Colonic mucosa (tissue), 4 donors: Measurements from ENCODE around the gene PRDM1. TPM values are rescaled to one million over a fixed set of nuclear protein-coding genes. Genes with fewer than 3 reads are reported as not detected.

Experiments used
- DNase-seq: peaks from one replicate; pipeline ENCODE4 v3.0.0-alpha.2; 2020
- H3K27ac ChIP-seq: fragments of 200-600 bp; one replicate; pipeline ENCODE4 v1.8.0; 2021
- H3K27me3 ChIP-seq: fragments of 200-600 bp; one replicate; pipeline ENCODE4 v1.8.0; 2021
- H3K36me3 ChIP-seq: fragments of 200-600 bp; one replicate; pipeline ENCODE4 v1.8.0; 2021
- H3K4me1 ChIP-seq: fragments of 200-600 bp; one replicate; pipeline ENCODE4 v1.8.0; 2021; ENCODE audit warnings: mild to moderate bottlenecking
- H3K4me3 ChIP-seq: fragments of 200-600 bp; one replicate; pipeline ENCODE4 v1.8.0; 2021
- H3K9ac ChIP-seq, 2 donors: one replicate each; pipeline ENCODE4 v1.7.0; 2013; ENCODE audit warnings: control low read depth in 2 of 2, low read depth in 2 of 2, low read length in 2 of 2
- H3K9me3 ChIP-seq: fragments of 200-600 bp; one replicate; pipeline ENCODE4 v1.8.0; 2021
- intact Hi-C: fragments of 100-400 bp; cut with DNase I; formaldehyde crosslinking; loops from one replicate; pipeline ENCODE4 v1.14.1; 2022
- total RNA-seq, 2 donors: library from RNA; stranded (reverse); fragmentation: NEBNext Ultra II Directional in 1 of 2; extraction: Animal tissue kit (Norgen Biotek cat#: 25700) in 1 of 2; gene quantifications; one replicate each; pipeline ENCODE4 v1.2.1, GENCODE V29; 2021
- TF ChIP-seq, protein P1 (sequence below): fragments of 200-600 bp; IDR thresholded peaks from one replicate; pipeline ENCODE4 v1.8.0; 2022; ENCODE audit warnings: antibody characterized with exemption, mild to moderate bottlenecking
- donor health status: healthy.
- donor health status: DM: no; HTN: no; CAD: no.
- donor health status: DM: no; HTN: no; CAD: no.

PRDM1 gene
- total RNA-seq, 2 donors from 2014 or later = 7.2 to 17.6 TPM

DNA sequence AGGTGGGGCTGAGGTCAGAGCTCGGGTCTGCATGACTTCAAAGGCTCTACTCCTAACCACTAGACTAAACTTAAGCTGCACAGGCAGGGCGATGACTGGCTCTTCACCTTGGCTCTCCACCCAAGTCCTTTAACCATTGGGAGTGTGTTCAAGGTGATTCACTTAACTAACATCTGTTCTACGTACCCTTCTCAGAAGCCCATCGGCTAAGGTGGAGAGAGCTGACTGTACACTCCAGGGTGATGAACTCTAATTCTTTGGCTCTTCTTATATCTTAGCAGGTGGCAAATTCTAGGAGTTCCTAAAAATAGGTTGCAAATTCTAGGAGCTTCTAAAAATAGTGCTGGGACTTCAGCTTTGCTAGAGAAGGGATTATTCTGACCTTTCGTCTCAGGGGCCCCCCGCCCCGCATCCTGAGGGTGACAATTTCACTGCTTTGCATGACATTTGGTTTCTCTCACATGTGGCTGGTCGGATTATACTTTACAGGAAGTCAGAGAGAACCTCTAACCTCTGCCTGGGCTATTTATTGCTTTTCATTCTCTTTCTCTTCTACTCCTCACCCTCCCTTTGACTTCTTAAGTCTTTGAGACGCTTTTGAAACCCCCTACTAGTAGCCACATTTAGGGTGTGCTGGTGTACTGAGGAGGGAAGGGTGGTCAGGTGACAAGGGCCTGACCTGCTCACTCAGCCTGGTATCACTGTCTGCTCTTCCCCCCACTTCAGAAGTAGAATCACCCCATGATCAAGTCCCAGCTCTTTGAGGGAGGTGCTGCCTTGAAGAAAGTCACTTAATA, 55.5 kb downstream of the PRDM1 start:
- Histone ChIP-seq H3K9ac (no peak overlapping the region), H3K27me3 (no peaks in the 10 kb centered on the region), H3K4me1 (no peaks in the 10 kb centered on the region), H3K4me3 (no peak overlapping the region), H3K36me3 (no peaks in the 10 kb centered on the region), H3K27ac (no peak overlapping the region), H3K9me3 (no peaks in the 10 kb centered on the region)
- DNase-seq = no peak
- TF ChIP-seq, protein P1, sequence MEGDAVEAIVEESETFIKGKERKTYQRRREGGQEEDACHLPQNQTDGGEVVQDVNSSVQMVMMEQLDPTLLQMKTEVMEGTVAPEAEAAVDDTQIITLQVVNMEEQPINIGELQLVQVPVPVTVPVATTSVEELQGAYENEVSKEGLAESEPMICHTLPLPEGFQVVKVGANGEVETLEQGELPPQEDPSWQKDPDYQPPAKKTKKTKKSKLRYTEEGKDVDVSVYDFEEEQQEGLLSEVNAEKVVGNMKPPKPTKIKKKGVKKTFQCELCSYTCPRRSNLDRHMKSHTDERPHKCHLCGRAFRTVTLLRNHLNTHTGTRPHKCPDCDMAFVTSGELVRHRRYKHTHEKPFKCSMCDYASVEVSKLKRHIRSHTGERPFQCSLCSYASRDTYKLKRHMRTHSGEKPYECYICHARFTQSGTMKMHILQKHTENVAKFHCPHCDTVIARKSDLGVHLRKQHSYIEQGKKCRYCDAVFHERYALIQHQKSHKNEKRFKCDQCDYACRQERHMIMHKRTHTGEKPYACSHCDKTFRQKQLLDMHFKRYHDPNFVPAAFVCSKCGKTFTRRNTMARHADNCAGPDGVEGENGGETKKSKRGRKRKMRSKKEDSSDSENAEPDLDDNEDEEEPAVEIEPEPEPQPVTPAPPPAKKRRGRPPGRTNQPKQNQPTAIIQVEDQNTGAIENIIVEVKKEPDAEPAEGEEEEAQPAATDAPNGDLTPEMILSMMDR = no peak
- intact Hi-C loops = no loop called here

DNA sequence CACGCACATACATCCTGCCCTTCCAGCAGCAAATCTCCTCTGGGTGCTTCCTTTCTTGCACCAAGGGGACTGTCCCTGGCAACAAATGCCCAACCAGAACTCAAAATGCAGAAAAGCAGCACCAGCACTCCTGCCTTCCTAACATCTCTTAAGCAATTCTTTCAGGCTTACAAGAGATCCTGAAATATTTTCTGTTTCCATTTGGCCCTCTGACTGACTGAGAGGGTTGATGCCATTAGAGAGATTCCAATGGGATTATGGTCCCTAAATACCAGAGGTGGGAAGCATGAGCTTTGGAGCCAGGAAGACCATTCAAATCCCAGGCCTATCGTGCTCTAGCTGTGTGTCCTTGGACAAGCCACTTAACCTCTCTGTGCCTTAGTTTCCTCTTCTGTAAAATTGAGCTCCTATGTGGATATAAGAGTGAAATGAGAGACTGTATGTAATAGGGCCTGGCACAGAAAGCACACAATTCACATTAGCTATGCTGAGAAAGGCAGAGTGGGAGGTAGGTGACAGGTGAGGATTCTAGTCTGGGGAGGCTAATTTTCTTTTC, 56.8 kb downstream of the PRDM1 start:
- no peak overlapping the region for H3K27ac ChIP-seq
- no peak for DNase-seq

DNA sequence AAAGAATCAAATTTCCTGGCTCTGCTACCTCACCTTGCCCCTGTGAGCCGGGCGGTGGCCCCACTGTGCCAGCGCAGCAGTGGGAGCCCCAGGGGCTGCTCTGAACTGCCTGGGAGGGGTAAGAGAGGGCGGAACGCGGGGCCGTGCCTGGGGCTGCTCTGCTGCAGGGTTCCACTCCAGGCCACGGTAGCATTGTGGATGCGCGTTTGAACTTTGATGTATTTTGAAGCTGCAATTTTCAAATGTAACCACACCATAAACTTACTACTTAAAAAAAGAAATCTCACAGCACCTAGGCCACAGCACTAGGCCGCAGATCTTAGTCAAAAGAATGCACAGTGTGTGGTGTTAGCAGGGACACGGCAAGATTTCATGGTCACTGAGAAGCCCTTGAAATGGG, 57.5 kb downstream of the PRDM1 start:
- TF ChIP-seq, protein P1 = no peak

More for the DNA sequence above, 56.8 kb downstream of the PRDM1 start:
- intact Hi-C loops = no loop called here
- H3K27me3 ChIP-seq = no peaks in the 10 kb centered on the region
- no peaks in the 10 kb centered on the region for H3K4me1 ChIP-seq
- H3K9me3 ChIP-seq = no peaks in the 10 kb centered on the region
- no peaks in the 10 kb centered on the region for H3K36me3 ChIP-seq
- TF ChIP-seq, protein P1 = no peak
- H3K9ac ChIP-seq = no peak overlapping the region
- H3K4me3 ChIP-seq = no peak overlapping the region

DNA sequence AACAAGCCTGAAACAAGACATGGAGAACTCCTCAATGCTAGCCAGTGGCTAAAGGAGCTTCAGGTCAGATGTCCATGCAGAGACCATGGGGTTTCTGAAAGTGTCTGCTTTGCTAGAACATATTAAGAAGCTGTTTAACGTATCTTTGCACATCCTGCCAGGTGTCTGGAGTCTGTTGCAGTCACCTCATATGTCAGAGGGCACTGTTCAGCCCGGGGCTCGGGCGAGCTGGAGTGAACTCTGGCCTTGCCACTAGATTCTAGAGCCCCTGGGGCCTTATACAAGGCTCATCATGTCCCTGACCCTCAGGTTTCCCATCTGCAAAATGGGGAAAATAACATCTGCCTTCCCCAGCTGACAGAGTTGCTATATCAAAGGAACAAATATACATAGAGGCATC, 59.0 kb downstream of the PRDM1 start:
- no peaks in the 10 kb centered on the region for H3K27me3 ChIP-seq
- H3K4me3 ChIP-seq = no peak overlapping the region
- TF ChIP-seq, protein P1 = no peak
- no peak for DNase-seq
- intact Hi-C loops = no loop called here
- H3K36me3 ChIP-seq = no peaks in the 10 kb centered on the region
- no peak overlapping the region for H3K27ac ChIP-seq
- no peaks in the 10 kb centered on the region for H3K4me1 ChIP-seq
- H3K9me3 ChIP-seq = no peaks in the 10 kb centered on the region
- H3K9ac ChIP-seq = no peak overlapping the region

More for the DNA sequence above, 57.5 kb downstream of the PRDM1 start:
- Histone ChIP-seq H3K4me3 (no peak overlapping the region), H3K36me3 (no peaks in the 10 kb centered on the region), H3K9ac (no peak overlapping the region), H3K4me1 (no peaks in the 10 kb centered on the region), H3K9me3 (no peaks in the 10 kb centered on the region), H3K27me3 (no peaks in the 10 kb centered on the region), H3K27ac (no peak overlapping the region)
- DNase-seq = no peak
- intact Hi-C loops = no loop called here

DNA sequence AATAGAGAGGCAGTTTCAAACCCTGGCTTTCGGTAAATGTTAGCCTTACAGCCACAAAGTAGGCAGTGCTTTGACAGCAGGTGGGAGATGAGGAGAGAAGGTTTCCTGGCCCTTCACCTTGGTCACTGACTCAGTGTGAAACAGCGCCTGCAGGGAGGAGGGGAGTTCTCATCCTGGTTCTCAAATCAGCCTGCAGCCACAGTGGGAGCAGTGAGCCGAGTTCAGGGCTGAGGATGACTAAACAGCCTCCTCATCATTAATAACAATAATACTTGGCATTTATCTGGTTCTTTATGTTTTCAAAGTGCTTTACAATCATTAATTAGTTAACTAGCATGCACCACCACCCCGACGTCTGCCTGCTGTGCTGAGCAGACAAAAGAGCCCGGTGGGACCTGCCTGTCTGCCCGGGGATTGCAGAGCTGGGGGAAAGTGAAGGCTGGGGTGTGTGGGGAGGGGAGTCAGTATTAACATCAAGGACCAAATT, 59.6 kb downstream of the PRDM1 start:
- Histone ChIP-seq H3K9ac (peak overlapping the region in 1 of 2 donors; percentile 17), H3K9me3 (no peaks in the 10 kb centered on the region), H3K27ac (no peak overlapping the region), H3K4me3 (no peak overlapping the region), H3K4me1 (no peaks in the 10 kb centered on the region), H3K36me3 (no peaks in the 10 kb centered on the region), H3K27me3 (no peaks in the 10 kb centered on the region)
- intact Hi-C loops = no loop called here
- TF ChIP-seq, protein P1 = no peak
- no peak for DNase-seq
